GM21515 (cell line): Measurements from ENCODE around the gene GABPB2.
A peak's percentile ranks its signal among the peaks of the same experiment; 100 is the strongest.

Experiments
- ATAC-seq: cut with Tn5 transposase; IDR thresholded peaks from one replicate; pipeline ENCODE4 v1.9.1; 2021; ENCODE audit not compliant: unreplicated experiment

Gene GABPB2

DNA sequence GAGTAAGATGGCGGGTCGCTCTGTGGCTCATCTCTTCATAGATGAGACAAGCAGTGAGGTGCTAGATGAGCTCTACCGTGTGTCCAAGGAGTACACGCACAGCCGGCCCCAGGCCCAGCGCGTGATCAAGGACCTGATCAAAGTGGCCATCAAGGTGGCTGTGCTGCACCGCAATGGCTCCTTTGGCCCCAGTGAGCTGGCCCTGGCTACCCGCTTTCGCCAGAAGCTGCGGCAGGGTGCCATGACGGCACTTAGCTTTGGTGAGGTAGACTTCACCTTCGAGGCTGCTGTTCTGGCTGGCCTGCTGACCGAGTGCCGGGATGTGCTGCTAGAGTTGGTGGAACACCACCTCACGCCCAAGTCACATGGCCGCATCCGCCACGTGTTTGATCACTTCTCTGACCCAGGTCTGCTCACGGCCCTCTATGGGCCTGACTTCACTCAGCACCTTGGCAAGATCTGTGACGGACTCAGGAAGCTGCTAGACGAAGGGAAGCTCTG is 88.2 kb downstream of the GABPB2 start:
- no peak for ATAC-seq

- ATAC-seq = no peak
Observed at GRCh38 chr1:151159373-151159772, 88.8 kb downstream of the GABPB2 start.

- ATAC-seq = no peak
Observed at GRCh38 chr1:151164732-151165280, 94.2 kb downstream of the GABPB2 start.

DNA sequence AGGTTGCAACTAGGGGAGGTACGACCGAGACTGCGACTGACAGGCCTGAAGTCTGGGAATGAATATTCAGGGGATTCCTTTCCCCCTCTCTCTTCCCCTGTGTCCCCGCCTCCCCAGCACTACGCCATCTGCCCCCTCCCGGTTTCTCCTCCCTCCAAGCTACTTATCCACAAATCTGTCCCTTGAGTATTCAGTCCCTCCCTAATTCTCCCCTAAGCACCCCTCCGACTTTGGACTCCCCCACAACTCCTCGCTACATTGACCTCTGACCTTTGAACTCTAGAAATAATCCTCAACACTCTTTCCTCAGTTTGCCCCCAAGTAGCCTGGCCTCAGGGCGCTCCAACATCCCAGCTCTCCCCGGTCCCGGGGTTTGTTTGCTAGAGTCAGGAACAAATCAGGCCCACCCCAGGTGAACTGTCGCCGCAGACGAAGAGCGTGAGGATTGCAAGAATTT is 94.7 kb downstream of the GABPB2 start:
- peak; percentile 11 for ATAC-seq

DNA sequence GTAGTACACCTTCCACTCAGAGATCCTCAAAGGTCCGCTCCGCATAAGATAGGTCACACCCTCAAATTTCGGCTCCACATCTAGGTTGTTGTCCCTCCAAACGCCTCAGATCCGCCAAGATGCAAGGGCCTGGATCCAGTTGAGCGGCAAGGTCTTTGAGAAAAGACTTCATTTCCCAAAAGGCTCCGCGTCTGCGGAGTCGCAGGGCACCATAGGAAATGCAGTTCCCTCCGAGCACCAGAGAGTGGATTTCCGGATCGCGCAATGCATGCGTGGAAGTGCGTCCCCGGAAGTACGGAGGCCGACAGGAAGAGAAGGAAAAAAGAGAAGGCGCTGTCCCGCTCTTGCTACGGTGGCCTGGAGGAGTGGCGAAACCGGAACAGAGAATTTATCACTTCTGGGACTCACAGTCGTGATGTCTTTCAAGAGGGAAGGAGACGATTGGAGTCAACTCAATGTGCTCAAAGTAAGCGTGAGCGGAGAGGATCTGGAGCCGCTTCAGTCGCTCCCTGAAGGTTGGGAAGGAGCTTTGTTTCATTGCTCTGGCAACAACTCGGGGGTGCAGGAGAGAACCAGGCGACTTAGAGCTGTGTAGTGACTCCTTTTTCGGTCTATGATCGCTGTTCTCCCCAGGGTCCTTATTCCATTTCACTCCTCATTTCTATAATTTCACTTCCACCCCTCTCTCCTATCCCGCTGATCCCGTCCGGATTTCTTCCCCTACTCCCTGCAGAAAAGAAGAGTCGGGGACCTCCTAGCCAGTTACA is 95.4 kb downstream of the GABPB2 start, which contains the start of the genes LYSMD1 and SCNM1:
TSS of gene LYSMD1 (minus strand) at position 165 of the 767 bp plus-strand sequence. CDS start 644 bp downstream, outside the sequence.
TSS of gene SCNM1 (plus strand) at position 407 of the 767 bp plus-strand sequence. CDS start at position 416, 9 bp downstream.
- ATAC-seq = peak; percentile 80

DNA sequence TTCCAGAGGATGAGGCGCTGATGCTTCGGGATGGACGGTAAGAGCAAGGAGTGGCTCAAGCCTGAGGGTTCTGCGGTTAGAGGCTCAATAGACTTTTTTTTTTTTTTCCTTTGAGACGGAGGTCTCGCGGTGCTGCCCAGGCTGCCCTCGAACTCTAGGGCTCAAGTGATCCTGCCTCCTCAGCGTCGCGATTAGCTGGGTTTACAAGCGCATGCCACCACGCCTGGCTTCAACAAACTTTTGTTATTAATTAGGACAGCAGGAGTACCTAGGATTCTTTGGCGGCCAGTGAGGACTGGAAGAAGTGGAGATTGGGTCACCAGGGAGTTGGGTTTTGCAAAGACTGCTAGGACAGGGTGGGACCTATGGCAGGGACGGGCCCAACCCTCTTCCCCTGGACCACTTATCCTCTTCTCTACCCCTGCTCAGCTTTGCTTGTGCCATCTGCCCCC is 96.0 kb downstream of the GABPB2 start:
- ATAC-seq = no peak

DNA sequence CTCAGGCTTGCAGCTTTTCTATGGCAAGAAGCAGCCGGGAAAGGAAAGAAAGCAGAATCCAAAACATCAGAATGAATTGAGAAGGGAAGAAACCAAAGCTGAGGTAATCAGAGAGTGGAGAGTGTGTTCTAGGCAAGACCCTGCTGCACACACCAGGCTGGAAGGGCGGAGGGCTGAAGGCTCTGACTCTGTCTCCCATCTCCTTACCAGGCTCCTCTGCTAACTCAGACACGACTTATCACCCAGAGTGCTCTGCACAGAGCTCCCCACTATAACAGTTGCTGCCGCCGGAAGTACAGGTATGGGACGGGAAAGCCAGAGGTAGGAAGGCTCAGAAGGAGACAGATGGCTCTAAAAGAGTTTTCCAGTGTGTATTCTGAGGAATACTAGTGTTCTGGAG is 96.6 kb downstream of the GABPB2 start:
- ATAC-seq = no peak

DNA sequence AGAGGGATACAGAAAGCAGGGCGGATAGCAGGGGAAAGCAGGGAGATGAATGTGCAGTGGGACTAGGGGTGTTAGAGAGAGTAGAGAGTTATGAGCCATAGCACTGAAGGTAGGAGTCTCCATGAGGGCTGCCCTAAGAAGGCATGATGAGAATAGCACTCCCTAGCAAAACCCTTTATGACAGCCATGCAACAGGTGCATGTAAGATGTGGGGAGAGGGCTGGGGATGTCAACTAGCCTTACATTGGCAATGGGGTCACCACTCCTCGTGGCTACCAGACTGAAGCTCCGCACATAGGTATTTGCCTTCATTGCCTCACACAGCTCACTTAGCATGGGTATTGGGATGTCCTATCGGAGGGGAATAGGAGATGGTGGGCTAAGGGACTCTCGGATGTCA is 100.6 kb downstream of the GABPB2 start:
- ATAC-seq = no peak
